HT1080 (cell line): ENCODE results near the gene NKIRAS1. TPM values are rescaled to one million over a fixed set of nuclear protein-coding genes. Genes with fewer than 3 reads are reported as not detected.
"Not testable (repeated sequence)": the region's sequence is repeated elsewhere in the genome, so short reads cannot be mapped to it uniquely, and the experiment has no call there.

Source experiments
- DNase-seq: peaks from one replicate; pipeline ENCODE4 v3.0.0-alpha.2; 2015; ENCODE audit warnings: low read depth
- total RNA-seq: library from RNA; depleted of rRNA; stranded (reverse); fragments of >200 nt; shearing (Covaris generic); gene quantifications from 2 replicates; pipeline ENCODE4 v1.2.3, GENCODE V29; 2014

The NKIRAS1 gene
- total RNA-seq, 1 experiment from 2014 or later: 25.0 TPM

DNA sequence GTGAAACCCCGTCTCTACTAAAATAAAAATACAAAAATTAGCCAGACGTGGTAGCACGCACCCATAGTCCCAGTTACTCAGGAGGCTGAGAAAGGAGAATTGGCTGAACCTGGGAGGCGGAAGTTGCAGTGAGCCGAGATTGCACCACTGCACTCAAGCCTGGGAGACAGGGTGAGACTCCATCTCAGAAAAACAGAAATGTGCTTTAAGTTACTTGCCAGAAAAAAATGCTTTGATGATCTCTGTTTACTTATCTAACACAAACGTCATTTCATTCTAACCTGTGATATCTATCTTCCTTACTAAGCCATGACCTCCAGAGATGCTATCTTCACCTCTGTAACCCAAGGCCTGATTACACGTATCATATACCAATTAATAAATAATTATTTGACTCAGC lies 7.4 kb downstream of the NKIRAS1 start:
- DNase-seq: no peak

DNA sequence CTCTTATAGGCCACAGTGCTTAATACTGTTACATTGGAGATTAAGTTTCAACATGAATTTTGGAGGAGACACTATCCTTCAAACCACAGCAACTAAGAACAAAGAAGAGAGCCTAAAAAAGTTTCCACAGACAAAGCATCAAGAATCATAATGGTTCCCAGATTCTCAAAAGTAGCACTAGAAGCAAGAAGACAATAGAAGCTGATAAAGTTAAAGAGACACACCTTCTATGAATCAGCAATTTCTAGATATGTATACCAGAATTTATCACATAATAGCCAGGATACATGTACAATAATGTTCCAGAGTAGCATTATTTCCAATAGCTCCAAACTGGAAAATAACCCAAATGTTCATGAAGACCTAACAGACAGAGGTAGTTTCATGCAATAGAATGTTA lies 12.2 kb downstream of the NKIRAS1 start:
- no peak for DNase-seq

DNA sequence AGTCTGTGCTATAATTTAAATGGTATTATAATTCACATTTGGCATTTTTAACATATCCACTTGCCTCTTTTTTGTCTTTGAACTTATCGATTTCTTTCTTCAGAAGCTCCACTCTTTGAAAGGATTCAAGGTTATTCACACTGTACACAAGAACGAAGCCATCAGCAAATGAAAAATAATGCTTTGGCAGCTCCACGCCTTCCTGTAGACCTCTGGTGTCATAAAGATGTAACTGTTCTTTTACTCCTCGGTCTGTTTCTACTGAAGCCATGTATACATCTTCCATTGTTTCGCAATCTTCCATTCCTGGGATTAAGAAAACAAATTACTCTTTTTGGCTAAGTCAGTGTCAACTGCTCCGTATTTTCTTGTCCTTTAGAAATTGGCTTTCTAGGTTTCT lies 16.0 kb downstream of the NKIRAS1 start:
- no peak for DNase-seq

DNA sequence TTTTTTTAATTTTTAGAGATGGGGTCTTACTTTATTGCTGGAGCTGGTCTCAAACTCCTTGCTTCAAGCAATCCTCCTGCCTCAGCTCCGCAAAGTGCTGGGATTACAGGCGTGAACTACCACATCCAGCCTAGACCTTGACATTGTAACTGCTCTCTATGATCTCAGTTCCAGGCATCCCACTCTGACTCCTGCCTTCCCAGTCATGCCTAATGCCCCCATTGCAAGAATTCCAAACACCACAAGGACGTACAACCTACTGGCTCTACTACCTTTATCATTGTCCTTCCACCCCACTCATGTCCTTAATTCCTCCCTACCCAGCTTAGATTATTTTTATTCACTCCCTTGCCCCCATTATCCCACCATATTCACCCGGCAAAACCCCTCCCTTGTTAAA lies 21.6 kb downstream of the NKIRAS1 start:
- no peak for DNase-seq

DNA sequence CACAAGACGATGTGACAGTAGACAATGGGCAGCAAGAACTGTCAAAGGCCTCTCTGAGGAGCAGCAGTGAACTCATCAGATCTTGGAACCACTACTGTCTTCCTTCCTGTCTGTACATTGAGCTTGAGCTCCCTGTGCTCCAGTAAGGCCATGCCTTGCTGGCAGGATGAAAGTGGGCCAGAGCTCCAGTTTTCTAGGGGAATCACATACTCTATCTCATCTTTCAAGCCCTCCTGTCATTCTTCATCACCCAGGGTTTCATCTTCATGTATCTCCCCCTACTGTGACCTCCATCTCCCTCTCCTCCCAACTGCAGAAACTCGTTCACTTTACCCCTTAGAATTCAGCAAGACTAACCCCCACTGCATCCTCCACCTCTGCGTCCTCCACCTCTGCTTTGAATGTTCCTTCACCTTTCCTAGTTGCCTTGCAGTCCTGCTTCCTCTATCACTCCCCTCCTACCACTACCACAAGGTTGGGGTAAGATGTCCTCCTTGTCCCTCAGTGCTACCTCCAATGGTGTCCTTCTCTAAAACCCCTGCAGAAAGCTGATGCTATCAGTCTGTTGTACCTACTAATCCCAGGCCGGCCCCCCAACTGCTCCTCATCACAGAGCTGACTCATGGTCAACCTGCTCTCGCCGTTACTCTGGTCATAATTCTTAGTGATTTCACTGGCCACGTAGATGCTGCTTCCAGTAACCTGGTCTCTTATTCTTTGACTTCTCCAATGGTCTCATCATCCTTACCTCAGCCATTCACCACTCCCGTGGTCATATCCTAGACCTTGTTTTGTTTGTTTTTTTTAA lies 22.3 kb downstream of the NKIRAS1 start:
- no peak for DNase-seq

DNA sequence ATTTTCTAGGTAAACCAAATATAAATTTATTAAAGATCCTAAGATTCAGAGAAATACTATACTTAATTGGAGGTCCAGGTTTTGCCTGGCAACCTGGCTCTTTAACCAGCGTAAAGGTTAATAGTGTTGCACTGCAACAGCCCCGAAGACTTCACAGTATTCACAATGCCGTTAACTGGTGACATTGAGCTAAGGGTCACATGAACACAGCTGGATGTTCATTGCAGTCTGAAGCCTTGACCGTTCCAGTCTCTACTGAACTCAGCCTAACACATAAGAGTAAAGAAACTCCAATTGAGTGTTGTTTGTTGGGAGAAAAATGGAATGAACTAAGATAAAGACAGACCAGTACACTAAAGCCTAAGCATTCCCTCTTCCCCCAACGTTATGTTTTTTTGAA lies 26.8 kb downstream of the NKIRAS1 start:
- no peak for DNase-seq

DNA sequence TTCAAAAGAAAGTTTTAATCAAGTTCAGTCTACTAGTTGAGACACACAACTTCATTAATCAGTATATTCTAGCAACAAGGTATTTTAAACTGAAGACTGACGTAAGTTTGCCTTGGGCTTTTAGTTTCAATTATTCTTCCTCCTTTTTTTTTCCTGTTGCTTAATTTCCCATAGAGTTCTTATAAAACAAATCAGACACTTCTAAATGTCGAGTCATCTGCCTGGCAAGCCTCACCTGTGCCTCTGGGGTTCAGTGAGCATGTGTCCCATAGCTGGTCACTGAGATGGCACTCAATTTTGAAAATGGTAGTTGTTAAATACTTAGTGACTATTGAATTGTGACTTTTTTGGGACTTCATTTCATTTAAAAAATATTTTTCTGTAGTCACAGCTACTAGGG lies 27.4 kb downstream of the NKIRAS1 start:
- no peak for DNase-seq

DNA sequence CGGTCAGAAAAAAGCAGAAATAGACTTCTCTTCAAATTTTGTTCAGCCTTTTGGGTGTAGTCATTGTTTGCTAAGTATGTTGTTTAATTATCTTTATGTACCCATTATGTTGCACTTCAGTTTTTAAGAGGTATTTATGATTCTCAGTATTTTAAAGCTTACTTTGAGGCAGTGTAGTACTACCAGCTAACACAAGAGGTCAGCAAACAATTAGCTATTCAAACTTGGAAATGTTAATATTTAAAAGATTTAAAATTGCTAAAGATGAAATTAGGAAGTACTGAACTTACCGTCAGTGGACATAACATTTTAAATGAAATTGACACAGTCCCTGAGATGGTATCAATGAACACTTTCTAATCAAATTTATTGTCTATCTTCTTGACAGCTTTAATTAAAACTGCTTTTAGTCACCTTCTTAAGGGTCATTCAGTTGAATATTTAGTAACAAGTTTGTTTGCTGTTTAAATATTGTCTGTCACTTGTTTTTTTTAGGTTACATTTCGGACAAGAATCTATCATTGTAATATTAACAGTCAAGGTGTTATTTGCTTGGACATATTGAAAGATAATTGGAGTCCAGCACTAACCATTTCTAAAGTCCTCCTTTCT lies 28.1 kb downstream of the NKIRAS1 start:
- no peak for DNase-seq

DNA sequence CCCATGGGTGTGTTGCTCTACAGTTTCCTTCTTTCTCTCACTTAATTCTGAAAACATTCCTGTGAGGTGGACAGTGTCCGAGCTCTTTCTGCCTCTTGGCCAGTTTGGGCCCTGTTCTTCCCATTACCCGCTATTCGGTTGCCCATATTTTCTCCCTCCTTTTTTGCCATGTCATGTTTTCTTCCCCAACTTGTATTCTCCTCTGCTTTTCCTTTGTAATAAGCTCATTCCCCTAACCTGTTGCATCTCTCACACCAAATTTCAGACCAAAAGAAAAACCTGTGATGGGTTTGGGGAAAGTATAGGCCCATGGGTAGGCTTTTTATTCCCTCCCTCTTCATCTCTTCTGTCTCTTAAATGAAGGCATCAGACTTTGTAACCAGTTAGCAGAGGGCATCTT lies 30.5 kb downstream of the NKIRAS1 start:
- no peak for DNase-seq

DNA sequence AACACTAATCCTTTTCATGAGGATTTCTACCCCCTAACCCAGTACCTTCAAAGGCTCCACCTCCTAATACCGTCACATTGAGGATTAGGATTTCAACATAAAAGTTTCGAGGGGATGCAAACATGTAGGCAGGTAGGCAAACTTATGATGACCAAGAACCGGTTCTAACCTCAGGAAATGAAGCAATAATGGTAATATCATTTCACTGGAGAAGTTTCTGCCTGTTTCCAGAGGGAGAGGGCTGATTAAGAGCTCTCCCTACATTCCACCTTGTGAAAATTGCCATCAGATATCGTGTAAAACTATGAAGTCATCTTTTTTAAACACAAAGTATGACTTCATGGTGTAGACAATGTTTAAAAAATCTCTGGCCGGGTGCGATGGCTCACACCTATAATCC lies 31.6 kb downstream of the NKIRAS1 start:
- DNase-seq: no peak

DNA sequence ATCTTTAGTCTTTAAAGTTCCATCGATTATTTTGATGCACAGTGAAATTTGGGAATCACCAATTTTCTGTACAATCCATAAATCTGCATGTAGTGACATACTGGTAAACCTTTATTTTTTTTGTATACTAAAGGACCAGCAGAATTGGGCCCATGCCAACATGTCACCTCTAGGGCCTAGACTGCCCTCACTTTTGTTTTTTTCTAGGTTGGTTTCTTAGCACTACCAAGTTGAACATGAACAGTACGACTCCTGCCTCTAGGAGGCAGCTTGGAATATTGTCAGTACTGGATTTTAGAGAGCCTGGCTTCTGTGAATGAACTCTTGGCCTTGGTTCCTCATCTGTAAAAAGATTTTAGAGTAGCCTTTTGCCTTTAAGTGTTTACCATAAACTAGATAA lies 32.3 kb downstream of the NKIRAS1 start:
- DNase-seq: no peak

DNA sequence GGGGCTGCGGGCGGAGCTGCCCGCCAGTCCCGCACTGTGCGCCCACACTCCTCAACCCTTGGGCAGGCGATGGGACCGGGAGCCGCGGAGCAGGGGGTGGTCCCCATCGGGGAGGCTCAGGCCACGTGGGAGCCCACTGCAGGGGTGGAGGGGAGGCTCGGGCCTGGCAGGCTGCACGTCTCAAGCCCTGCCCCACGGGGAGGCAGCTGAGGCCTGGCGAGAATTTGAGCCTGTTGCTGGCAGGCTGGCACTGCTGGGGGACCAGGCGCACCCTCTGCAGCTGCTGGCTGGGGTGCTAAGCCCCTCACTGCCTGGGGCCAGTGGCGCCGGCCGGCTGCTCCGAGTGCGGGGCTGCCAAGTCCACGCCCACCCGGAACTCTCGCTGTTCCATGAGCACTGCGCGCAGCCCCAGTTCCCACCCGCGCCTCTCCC lies 34.3 kb downstream of the NKIRAS1 start:
- DNase-seq: no peak

DNA sequence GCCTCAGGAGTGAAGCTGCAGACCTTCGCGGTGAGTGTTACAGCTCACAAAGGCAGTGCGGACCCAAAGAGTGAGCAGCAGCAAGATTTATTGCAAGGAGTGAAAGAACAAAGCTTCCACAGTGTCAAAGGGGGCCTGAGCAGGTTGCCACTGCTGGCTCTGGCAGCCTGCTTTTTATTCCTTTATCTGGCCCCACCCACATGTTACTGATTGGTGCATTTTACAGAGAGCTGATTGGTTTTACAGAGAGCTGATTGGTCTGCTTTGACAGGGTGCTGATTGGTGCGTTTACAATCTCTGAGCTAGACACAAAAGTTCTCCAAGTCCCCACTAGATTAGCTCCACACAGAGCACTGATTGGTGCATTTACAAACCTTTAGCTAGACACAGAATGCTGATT lies 34.8 kb downstream of the NKIRAS1 start:
- not testable (repeated sequence) for DNase-seq

DNA sequence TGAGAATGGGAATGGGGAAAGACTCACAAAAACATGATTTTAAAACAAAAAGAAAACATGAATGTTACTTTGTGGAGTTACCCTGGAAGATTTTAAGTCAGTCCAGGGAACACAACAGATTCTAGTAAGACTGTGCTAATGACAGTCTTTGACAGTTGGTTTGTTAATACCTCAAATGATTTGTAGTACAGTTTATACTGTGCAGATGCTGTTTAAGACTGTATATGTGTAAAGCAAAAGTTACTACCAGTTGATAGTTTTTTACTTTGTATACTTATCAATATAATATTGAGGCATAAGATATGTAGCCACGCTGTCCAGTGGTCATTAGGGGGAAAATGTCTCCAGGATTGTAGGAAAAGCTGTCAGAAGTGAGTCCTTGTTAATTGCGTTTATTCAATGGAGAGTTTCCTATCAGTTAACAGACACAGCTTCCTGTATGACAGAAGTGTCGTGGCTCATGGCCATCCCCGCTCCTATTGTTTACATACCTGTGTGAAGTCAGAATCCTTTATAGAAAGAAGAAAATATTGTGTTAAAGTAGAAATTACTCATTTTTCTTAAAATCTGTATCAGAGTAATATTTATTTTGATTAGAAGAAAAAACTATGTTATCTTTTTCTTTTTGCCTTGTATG lies 36.0 kb downstream of the NKIRAS1 start:
- no peak for DNase-seq

DNA sequence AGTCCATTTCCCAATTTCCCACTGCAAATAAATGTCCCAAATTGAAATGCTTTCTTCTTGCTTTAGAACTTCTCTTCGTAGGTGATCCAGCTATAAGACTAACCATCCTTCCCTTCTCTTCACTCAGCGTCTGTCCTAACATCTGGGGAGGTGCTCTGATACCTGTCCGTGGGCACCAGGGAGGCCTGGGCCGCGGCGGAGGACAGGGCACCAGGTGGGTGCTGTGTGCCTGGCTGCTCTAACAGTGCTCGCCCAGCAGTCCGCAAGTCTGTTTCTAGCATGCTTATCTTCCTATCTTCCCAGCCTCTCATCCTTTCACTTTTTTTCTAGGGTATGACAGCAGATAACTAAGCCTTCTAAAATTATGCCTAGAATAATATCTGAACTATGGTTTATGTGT lies 37.3 kb downstream of the NKIRAS1 start:
- DNase-seq: no peak

DNA sequence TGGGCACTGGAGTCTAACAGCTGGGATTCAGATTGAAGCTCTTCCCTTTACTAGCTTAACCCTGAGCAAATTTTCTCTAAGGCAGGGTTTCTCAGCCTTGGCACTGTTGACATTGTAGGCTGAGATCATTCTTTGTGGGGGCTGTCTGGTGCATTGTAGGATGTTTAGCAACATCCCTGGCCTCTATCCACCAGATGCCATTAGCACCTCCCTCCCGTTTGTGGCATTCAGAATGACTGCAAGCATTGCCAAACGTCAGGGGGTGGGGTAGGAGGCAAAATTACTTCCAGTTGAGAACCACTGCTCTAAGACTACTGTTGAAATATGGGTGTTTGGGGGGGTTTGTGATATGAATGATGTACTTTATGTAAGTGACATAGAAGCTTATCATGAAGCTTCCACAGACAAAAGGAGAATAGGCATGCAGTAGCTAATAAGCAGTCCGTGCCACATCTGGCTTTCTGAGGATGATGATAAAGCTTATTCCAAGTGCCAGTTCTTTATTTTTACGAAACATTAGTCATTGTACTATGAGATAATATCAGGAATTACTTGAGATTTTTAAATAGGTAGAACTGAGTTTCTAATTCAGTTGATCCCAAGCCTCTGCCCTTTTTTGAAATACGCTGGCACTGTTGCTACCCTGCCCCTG lies 39.3 kb downstream of the NKIRAS1 start:
- DNase-seq: peak; percentile 59

DNA sequence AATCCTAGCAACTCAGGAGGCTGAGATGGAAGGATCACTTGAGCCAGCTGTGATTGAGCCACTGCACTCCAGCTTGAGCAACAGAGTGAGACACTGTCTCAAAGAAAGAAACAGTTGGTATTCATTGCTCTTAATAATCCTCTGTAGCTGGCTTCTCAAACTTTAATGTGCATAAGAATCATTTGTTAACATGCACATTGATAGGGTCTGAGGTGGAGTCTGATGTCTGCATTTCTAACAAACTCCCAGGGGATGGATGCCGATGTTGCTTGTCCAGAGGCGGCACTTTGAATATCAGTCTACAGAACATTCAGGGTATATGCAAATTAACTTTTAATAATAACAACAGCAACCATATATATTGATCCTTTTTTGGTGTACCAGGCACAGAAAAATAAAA lies 39.9 kb downstream of the NKIRAS1 start:
- DNase-seq: no peak

DNA sequence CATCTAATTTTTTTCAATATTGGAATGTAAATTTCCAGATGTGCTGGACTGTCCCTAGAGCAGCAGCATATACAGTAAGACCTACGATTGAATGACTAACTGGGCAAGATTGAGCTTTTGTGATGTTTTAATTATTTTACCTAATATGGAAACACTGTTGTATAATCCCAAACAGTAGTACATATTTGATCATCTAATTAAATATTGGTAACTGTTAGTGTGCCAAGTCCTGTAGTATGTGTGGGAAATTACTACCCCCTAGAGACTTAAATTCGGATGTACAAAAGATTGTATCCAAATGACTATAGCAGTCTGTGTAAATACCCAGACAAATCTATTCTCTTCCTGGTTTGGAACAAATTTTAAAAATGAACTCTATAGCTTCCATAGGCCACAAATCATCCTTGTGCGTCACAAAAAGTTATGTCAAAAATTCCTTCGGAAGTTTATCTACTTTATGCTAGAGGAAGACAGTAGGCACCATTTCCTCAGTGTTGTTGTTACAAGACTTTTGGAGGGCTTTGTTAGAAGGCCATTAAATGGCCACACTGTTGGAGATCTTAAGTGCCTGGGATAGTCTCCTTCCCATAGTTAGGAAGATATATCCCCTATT lies 41.6 kb downstream of the NKIRAS1 start:
- DNase-seq: no peak

DNA sequence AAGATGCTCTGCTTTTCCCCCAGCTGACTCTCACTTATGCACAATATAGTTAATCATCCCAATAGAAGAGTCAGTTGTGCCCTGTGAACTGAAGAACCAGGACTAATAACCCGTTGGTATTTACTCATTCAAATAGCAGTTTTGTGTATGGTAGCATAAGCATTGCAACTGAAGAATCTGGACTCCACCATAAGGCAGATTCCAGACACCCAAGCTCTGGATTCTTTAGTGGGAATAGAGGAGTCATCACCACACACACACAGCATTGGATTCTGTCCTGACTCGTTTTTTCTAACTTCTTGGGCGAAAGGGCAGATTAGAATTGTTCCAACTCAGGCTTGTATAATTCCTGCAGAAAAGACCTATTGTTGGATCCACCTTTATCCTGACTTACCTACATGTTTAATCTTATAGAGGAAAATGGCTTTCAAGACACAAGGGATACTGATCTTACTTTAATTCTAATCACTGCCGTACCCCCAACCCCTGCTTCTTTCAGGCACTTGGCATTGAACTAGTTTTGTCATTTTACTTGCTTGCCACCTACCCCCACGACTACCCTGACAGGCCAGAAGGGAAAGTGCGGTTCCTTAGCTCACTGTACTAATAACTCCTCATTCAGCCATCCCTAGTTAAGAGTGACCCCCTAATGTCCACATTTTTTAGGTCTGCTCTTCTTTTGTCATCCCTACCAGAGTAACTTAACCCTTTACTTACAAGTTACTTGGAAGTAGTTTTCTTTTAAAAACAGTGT lies 42.3 kb downstream of the NKIRAS1 start:
- no peak for DNase-seq

DNA sequence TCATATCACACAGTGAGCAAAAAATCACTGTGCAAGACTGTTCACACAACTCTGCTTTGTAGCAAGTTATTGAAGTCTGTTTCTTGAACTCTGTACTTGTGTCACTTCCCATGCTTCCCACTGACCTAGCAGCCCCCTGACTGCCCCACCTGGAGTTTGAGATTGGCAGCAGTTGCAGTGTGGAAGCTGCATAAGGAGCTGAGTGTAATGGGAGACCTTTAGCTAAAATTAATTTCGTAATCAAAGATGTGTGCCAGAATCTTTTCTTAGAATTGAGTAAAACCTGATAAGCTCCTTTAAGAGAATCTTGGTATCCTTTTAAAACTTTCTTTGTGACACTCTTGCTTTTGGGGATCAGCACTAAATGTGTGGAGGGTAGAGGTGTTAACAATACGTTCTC lies 42.8 kb downstream of the NKIRAS1 start:
- DNase-seq: no peak

DNA sequence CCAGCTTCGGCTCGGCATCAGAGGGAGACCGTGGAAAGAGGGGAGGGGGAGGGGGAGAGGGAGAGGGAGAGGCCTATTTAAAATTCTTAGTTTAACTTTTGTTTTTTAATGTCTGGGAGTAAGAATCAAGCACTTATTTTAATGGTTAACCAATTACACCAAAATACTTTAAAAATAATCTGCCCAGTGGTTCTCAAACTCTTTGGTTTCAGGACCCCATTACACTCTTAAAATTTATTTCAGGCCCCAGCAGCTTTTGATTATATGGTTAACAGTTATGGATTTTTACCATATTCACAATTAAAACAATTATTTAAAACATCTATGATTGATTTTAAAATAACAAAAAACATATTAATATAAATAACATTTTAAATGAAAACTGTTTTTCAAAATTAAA lies 44.5 kb downstream of the NKIRAS1 start:
- no peak for DNase-seq
